ENCODE results near the gene STARD3.

Gene STARD3

GRCh38 chr17:39600288-39600996 lies 36.5 kb upstream of the STARD3 start:
- TF ChIP-seq, protein P1, sequence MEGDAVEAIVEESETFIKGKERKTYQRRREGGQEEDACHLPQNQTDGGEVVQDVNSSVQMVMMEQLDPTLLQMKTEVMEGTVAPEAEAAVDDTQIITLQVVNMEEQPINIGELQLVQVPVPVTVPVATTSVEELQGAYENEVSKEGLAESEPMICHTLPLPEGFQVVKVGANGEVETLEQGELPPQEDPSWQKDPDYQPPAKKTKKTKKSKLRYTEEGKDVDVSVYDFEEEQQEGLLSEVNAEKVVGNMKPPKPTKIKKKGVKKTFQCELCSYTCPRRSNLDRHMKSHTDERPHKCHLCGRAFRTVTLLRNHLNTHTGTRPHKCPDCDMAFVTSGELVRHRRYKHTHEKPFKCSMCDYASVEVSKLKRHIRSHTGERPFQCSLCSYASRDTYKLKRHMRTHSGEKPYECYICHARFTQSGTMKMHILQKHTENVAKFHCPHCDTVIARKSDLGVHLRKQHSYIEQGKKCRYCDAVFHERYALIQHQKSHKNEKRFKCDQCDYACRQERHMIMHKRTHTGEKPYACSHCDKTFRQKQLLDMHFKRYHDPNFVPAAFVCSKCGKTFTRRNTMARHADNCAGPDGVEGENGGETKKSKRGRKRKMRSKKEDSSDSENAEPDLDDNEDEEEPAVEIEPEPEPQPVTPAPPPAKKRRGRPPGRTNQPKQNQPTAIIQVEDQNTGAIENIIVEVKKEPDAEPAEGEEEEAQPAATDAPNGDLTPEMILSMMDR (IDR thresholded peaks at IDR 0.05; ENCODE audit: control insufficient read depth, extremely low read depth, insufficient read depth), result no peak
- no peak overlapping the region for H3K4me3 ChIP-seq (ENCODE audit: low read depth, low read length)
- DNase-seq (ENCODE audit: low read depth), result no peak

GRCh38 chr17:39600997-39601597 lies 35.8 kb upstream of the STARD3 start:
- no peak for DNase-seq (ENCODE audit: low read depth)
- no peak overlapping the region for H3K4me3 ChIP-seq (ENCODE audit: low read depth, low read length)
- TF ChIP-seq, protein P1 (IDR thresholded peaks at IDR 0.05; ENCODE audit: control insufficient read depth, extremely low read depth, insufficient read depth), result no peak

DNA sequence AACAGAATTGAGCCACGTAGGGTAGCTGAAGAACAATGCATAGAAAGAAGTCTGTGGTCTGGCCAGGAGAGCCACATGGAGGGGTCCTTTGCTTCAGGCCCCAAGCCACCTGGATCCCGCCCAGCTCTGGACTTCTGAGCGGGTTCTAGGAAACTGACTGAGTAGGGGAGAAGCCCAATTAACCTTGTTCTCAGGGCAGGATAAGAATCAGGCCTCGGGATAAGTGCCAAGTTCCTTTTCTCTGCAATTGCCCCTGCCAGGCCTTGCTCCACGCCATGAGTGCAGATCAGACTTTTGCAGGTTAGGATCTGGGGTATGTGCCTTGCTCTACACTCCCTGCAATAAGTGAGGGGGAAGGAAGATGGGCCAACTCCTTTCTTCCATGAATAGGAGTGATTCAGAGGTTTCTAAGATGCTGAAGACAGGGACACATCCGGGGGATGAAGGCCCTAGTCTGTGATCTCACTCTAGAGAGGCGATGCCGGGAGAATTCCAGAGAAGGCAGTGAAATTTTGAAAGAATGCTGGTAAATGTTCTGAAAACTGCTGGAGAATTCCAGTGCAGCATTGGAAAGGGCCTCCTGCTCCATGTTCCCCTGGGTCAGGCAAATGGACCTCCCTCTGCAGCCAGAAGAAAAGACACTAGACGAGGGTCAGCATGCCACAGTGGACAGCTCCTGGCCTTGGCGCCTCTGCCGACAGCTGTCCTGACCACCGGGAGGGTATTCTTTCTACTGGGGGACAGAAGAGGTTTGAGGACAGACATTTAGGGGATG lies 35.0 kb upstream of the STARD3 start:
- TF ChIP-seq, protein P1 (IDR thresholded peaks at IDR 0.05; ENCODE audit: control insufficient read depth, extremely low read depth, insufficient read depth), result no peak
- no peak overlapping the region for H3K4me3 ChIP-seq (ENCODE audit: low read depth, low read length)
- no peak for DNase-seq (ENCODE audit: low read depth)

- TF ChIP-seq, protein P1 (IDR thresholded peaks at IDR 0.05; ENCODE audit: control insufficient read depth, extremely low read depth, insufficient read depth), result no peak
- DNase-seq (ENCODE audit: low read depth), result no peak
These were observed 34.2 kb upstream of the STARD3 start for GRCh38 chr17:39602533-39603303.

DNA sequence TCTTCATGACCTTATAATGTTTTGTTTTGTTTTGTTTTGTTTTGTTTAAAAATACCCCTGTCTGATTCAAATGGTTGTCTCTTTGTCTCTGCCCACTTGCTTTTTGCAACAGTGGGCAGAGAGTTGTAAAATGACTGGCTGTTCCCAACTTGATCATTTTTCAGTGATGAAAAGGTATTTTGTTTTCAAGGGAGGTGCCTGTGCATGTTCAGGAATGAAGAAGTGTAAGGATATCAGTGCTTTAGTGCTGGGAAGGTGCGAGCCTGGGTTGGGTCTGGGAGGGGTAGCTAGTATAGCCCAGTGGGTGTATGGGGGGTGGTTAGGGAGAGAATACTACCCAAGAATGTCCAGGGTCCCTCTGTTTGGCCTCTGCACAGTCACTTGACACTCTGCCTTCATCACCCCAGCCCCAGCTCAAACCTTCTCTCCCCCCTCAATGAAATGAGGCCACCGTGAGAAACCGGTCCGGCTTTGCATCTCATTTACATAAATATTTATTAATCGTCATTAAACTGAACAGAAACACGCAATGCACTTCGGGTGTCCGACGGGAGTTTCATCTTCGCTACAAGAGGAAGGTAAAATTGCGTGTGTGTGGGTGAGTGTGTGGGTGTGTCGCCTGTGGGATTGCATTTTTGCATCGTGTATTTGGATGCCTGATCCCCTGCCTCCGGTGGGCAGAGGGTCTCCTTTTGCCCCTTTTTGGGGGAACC lies 33.5 kb upstream of the STARD3 start:
- H3K4me3 ChIP-seq (ENCODE audit: low read depth, low read length), result no peak overlapping the region
- TF ChIP-seq, protein P1 (IDR thresholded peaks at IDR 0.05; ENCODE audit: control insufficient read depth, extremely low read depth, insufficient read depth), result no peak

More at GRCh38 chr17:39602533-39603303, 34.2 kb upstream of the STARD3 start:
- no peak overlapping the region for H3K4me3 ChIP-seq (ENCODE audit: low read depth, low read length)

GRCh38 chr17:39604911-39605491 lies 31.9 kb upstream of the STARD3 start:
- H3K4me3 ChIP-seq (ENCODE audit: low read depth, low read length), result no peak overlapping the region
- DNase-seq (ENCODE audit: low read depth), result no peak
- TF ChIP-seq, protein P1 (IDR thresholded peaks at IDR 0.05; ENCODE audit: control insufficient read depth, extremely low read depth, insufficient read depth), result no peak

More for the DNA sequence above, 33.5 kb upstream of the STARD3 start:
- no peak for DNase-seq (ENCODE audit: low read depth)
